GM21576 (cell line): ENCODE measurements around the gene DNAJB2.
A peak's percentile ranks its signal among the peaks of the same experiment; 100 is the strongest.
"Not testable (repeated sequence)": the region's sequence is repeated elsewhere in the genome, so short reads cannot be mapped to it uniquely, and the experiment has no call there.

ENCODE experiments used
- ATAC-seq: cut with Tn5 transposase; IDR thresholded peaks from one replicate; pipeline ENCODE4 v1.9.1; 2021; ENCODE audit warnings: mild to moderate bottlenecking, moderate library complexity; ENCODE audit not compliant: unreplicated experiment

DNAJB2 gene

GRCh38 chr2:219254590-219255201, 24.5 kb upstream of the DNAJB2 start:
- no peak for ATAC-seq

- not testable (repeated sequence) for ATAC-seq
Measured at GRCh38 chr2:219258942-219259341, 20.2 kb upstream of the DNAJB2 start.

DNA sequence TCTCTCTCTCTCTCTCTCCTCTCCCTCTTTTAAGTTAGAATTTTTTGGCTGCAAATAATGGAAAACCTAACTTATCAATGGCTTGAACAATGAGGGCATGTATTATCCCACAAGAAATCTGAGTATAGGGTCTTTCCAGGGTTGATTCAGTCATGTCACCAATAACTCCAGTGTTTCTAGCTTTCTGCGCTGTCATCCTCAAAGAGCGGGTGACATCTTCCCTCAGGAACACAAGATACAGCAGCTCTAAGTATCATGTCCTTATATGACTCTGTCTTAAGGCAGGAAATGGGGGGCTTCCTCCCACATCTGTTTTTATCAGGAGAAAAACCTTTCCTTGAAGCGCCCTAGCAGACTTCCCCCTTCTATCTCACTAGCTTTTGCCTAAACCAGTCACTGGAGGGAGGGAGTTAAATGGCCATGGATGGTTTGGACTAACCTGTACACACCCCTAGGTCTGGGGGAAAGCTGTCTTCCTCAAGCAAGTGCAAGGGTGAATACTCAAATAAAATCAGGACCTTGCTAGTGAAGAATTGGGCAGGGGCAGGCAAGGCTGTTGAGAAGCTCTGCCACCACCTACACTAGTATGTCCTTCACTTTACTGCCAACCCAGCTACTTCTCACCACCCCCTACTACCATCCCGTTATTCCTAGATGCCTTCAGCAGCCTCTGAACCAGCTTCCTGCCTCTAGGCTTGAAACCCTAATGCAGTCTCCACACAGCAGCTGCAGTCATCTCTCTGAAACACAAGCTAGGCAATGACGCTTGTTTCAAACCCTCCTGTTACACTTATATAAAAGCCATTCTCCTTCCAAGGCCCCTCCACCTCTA, 17.9 kb upstream of the DNAJB2 start:
- ATAC-seq: no peak

DNA sequence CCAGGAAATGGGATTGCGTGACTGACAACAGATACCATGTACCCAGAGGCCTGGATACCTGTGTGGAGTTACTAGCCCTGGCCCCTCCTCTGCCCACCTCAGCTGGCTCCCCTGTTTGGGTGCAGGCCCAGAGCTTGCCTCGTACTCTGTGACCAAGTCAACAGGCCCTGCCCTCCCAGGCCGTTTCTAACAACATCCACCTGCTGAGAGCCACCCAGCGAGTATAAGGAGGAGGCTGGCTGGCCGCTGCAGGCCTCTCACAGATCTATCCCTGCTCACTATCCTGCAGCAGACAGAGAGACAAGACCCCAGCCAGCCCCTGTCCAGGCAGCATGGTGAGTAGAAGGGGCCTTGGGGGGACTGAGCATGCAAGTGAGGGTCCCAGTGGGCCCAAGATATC, 12.9 kb upstream of the DNAJB2 start:
- no peak for ATAC-seq

GRCh38 chr2:219266886-219267285, 12.3 kb upstream of the DNAJB2 start:
- no peak for ATAC-seq

DNA sequence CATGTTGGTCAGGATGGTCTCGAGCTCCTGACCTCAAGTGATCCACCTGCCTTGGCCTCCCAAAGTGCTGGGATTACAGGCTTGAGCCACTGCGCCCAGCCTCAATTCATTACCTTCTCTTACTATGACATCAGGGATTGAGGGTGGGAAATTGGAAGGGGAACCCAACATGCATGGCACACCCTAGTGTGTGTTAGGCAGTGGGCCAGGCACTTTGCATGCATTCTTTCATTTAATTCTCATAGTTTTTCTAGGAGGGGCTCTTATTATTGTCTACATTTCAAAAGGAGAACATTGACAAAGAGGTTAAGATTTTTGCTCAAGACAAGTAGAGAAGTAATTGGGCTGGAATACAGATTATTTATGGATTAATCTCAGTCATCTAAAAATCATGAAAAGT, 10.9 kb upstream of the DNAJB2 start:
- ATAC-seq: no peak

DNA sequence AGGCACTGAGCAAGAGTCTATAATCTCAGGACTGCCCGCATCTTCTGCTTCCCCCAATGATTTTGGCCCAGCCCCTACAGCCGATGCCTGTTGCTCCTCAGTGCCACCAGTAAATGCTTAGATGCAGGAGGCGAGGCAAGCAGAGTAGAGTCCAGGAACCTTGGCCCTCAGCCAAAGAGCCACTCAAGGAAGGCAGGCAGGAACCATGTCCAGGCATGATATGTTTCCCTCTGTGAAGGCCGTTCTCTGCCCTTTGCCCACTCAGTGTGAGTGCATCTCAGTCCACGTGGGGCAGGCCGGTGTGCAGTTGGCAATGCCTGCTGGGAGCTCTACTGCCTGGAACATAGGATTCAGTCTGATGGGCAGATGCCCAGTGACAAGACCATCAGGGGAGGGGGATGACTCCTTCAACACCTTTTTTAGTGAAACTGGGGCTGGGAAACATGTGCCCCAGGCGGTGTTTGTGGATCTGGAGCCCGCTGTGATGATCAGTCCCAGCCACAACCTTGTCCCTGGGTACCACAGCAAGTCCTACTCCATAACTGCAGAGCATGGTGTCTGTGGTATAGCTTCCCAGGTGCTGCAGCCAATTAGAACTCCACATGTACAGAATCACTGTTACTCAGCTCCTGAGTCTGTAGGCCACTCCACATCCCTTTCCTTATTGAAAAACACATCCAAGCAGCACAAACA, 9.7 kb upstream of the DNAJB2 start:
- ATAC-seq: no peak

DNA sequence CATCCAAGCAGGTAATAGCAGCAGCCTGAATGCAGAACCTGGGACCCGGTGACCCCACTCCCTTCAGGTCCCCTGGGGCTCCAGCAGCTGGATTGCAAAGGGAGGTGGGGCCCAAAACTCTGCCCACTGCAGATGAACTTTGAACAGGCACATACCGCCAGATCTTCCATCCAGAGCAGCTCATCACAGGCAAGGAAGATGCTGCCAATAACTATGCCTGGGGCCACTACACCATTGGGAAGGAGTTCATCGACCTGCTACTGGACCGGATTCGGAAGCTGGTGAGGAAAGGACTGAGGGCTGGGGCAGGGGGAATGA, 9.2 kb upstream of the DNAJB2 start:
- ATAC-seq: no peak

DNA sequence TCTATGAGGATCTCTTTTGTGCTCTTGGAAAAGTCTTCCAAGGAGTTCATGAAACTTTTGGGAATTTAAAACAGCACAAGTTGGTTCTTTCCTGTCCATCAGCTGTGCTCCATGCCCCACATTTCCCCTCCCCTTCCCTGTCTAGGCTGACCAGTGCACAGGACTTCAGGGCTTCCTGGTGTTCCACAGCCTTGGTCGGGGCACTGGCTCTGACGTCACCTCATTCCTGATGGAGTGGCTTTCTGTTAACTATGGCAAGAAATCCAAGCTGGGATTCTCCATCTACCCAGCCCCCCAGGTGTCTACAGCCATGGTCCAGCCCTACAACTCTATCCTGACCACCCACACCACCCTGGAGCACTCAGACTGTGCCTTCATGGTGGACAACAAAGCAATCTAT, 8.1 kb upstream of the DNAJB2 start:
- no peak for ATAC-seq

DNA sequence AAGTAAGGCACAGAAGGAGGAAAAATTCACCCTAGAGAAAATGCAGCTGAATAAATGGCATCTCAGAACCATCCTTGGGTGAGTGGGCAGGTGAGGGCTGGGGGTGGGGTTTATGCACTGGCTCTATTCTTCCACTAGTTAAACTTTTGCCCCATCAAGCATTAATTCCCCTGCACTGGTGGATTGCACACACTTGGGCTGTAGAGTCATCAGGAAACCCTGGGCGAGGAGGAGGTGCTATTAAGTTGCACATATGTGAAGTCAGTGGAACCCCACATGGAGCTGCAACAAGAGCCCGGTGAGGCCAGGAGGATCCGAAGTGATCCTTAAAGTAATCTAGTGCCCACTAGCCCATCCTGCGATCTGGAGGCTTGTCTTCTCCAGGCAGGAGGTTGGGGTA, 6.8 kb upstream of the DNAJB2 start:
- ATAC-seq: no peak

DNA sequence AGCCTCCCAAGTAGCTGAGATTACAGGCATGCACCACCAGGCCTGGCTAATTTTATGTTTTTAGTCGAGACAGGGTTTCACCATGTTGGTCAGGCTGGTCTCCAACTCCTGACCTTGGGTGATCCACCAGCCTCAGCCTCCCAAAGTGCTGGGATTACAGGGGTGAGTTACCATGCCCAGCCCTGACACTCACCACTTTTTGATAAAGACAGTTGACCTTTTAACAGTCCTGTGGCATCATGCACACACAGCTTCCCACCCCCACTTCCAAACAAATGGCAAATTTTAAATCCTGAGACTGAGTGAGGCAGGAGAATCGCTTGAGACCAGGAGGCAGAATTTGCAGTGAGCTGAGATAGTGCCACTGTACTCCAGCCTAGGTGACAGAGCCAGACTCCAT, 6.2 kb upstream of the DNAJB2 start:
- ATAC-seq: no peak

DNA sequence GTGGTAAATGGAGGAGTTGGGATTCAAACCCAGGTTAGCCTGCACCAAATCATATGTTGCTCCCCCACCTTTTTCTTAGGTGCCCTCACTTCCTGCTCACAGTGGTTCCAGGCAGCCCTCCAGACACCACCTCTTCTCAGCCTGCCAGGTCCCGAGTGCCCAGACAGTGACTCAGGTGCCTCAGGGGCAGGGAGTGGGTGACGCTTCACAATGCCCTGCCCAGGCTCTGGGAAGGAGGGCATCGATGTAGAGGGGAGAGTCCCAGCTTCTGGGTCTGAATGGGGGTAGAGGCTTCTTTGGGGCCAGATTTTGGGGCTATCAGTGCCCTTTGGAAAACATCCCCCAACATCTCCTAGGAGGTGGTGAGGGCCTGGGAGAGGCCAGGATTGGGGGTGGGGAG, 5.2 kb upstream of the DNAJB2 start:
- ATAC-seq: no peak

- no peak for ATAC-seq
Measured at GRCh38 chr2:219274361-219274921, 4.7 kb upstream of the DNAJB2 start.

DNA sequence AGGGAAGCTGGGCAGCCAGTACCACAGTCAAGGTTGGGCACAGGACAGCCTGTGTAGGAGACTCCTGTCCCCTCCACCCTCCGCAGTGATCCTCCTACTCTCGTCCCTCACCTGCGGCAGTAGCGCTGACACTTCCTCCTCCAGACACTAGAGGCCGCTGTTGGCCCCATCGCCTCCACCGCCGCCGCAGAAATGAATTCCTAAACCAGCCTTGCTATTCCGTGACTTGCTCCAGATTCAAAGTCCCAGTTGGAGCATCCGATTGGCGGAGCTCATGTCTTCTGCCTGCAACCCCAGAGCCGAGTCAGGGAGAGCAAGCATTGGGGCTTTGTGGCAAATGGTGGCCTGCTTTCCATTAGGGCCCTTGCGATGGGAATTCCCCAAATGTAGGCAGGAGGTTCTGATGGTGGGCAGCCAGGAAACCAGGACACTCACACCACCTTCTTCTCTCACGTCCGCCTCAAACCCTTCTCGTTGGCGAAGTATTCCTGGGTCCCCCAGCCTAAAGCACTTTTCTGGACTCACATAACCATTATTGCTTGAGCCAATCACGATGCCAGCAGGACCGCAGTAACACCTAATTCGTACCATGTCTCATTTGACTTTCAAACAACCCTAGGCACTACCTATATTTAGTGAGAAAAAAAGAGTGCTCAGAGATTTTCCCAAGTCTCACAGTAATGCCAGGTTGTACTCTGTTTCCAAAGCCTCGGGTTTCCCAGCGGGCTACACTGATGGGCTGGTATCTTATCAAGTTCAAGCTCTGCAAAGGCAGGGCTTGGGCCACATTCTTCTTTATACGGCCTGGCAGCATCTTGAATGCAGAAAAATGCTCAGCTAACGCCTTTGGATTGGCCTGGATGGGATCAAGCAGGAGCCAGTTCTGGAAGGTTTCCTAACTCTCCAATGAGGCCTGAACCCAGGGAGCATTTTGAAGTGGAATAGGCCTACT, 1.2 kb upstream of the DNAJB2 start:
- ATAC-seq: peak; percentile 27

GRCh38 chr2:219278655-219279150, 463 bp upstream of the DNAJB2 start:
- no peak for ATAC-seq

DNA sequence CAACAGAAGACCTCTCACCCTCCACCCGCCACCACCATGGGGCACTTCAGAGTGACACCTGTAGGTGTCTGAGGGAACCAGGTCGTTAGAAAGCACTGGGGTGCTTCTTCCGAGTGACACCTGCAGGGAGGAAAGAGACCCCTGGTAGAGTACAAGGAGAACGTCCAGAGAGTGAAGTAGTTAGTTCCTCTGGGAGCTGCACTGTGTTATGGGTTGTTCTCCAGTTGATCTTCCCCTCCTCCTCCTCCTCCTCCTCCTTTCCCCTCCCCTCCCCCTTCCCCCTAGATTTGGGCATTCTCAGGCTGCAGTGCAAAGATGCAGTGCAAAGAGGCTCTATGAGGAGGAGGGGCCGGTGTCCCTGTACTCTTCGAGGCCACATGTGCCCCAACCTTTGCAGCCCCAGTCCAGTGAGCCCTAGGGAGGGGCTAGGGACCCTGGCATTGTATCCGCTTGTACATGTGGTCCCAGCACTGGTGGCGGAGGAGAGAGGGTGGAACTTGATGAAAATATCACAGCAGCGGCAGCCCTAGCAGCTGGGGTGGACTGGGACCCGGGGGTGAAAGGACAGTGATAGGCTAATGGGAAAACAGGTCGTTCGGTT, 850 bp downstream of the DNAJB2 start:
- ATAC-seq: no peak

DNA sequence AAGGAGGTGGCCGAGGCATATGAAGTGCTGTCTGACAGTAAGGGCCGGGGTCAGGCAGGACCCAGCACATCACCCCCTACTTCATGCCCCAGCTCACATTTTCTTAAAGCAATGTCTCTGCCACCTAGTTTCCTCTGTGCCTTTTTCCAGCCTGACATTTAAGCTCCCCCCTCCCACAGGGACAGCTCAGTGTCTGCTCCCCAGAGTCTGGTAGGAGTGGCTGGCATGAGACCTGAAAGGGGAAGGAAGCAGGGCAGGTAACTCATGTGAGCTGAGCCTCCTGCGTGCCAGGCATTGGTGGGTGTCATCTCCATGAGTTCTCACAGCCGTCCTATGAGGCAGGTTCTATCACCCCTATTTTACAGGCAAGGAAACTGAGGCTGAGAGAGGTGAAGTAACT, 1.5 kb downstream of the DNAJB2 start:
- no peak for ATAC-seq

DNA sequence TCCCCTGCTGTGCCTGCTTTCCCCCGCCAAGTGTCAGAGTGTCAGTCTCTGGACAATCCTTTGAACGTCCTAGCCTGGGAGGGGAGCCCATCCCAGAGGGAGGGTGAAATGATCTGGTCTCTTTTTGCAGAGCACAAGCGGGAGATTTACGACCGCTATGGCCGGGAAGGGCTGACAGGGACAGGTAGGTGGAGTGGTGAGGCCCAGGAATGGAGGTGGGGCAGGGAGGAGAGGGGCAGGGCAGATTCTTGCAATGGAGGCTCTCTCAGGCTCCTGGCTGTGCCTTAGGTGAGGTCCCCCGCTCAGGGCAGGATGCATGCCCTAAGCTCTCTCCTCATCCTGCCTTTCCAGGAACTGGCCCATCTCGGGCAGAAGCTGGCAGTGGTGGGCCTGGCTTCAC, 2.4 kb downstream of the DNAJB2 start:
- no peak for ATAC-seq

- no peak for ATAC-seq
Measured at GRCh38 chr2:219282375-219282774, 3.2 kb downstream of the DNAJB2 start.

DNA sequence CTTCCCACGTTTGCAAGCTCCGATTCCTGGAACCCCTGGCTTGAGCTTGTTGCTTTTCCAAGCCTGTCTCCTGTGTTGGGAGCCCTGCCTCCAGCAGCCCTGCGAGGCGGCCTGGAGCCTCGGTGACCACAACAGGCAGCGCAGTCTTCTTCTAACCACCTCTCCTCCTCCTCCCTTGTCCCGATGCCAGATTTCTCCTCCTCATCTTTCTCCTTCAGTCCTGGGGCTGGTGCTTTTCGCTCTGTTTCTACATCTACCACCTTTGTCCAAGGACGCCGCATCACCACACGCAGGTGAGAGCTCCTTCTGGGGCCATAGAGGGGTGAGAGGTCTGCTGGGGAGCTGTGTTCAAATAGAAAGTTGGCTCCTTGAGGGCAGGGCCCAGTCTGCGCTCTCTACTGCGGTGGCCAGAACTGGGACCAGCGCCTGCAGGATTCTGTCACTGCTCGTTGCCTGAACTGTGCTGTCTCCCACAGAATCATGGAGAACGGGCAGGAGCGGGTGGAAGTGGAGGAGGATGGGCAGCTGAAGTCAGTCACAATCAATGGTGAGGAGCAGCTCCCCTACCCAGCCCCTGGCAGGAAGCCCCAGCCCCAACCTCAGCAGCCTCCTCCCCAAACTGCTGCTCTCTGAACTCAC, 3.9 kb downstream of the DNAJB2 start:
- ATAC-seq: no peak
